ENCODE data around the gene SNX20.

SNX20 gene

DNA sequence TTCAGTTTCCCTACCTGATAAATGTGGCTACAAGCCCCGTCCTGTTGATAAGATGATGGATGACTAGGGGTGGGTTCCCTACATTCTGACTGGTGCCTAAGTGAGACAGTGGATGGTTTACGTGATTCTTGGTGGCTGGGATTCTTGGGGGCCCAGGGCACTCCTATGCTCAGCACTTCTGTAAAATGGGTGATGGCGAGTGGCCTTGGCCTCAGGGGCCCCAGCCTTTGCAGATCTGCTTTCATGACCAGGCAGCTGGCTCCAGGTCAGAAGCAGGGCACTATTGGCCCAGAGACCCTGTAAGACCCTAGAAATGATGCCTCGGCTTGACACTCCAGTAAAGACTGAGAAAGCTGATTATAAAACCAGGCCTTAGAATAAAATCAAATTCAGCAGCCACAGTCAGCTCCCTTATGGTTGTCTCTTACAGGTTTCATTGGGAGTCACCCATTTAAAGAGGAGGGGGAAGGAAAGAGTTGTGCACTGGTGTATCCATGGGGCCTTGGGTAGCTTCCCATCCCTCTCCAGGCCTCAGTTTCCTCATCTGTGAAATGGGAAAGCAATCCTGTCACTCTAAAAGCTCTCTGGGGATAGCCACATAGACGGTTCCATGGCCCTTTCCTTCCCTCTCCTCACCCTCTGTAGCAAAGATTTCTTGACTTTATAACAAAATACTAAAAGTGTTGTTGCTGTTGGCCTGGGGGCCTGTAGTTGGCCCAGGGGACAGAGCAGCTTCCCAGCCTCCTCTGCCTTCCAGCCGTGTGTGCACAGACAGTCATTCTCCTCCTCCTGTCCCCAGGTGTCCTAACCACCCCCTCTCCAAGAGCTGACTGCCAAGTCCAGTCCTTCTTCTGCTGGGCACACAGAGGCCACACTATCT lies 1.2 kb downstream of the SNX20 start:
- no peak overlapping the region for H3K27ac ChIP-seq (ENCODE audit: low read depth, low read length)
- H3K9me3 ChIP-seq (ENCODE audit: control insufficient read depth in 1 of 2, low read length in 2 of 2), result no peaks in the 10 kb centered on the region
- no peaks in the 10 kb centered on the region for H3K27me3 ChIP-seq (ENCODE audit: control insufficient read depth in 1 of 2, insufficient read depth in 2 of 2, low read length in 2 of 2)
- peaks cover 17 to 24% of the 10 kb centered on the region in 2 donors for H3K4me1 ChIP-seq (ENCODE audit: control insufficient read depth in 1 of 2, insufficient read depth in 2 of 2, low read length in 2 of 2)
- peaks cover 2 to 6% of the 10 kb centered on the region in 2 donors for H3K36me3 ChIP-seq (ENCODE audit: control insufficient read depth in 1 of 2, insufficient read depth in 2 of 2, low read length in 2 of 2)
- H3K4me3 ChIP-seq (ENCODE audit: low read depth in 1 of 2, low read length in 2 of 2), result peak overlapping the region; percentile 64 to 67
- H3K9ac ChIP-seq (ENCODE audit: low read depth in 1 of 2, low read length in 2 of 2), result peak overlapping the region; percentile 52 to 53

DNA sequence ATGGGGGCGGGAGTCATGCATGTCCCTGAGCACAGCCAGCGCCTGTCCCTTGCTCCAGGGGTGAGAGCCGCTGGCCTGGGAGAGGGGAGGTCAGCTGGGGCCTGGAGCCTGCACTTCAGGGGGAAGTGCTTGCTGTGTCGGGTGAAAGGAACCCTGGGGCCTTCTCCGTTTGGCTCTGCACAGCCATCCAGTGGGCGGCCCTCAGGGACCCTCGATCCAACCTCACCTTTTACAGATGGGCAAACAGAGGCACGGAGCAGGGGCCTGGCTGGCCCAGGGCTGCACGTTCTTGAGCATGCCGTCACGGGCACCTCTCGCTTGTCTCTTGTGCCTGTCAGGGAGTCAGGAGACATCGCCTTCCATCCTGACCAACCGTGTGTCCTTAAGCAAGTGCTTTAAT lies 1.8 kb downstream of the SNX20 start:
- no peaks in the 10 kb centered on the region for H3K27me3 ChIP-seq (ENCODE audit: control insufficient read depth in 1 of 2, insufficient read depth in 2 of 2, low read length in 2 of 2)
- peak overlapping the region in 1 of 2 donors; percentile 38 for H3K4me3 ChIP-seq (ENCODE audit: low read depth in 1 of 2, low read length in 2 of 2)
- no peak overlapping the region for H3K9ac ChIP-seq (ENCODE audit: low read depth in 1 of 2, low read length in 2 of 2)
- H3K4me1 ChIP-seq (ENCODE audit: control insufficient read depth in 1 of 2, insufficient read depth in 2 of 2, low read length in 2 of 2), result peaks cover 11 to 17% of the 10 kb centered on the region in 2 donors
- no peaks in the 10 kb centered on the region for H3K9me3 ChIP-seq (ENCODE audit: control insufficient read depth in 1 of 2, low read length in 2 of 2)
- no peak overlapping the region for H3K27ac ChIP-seq (ENCODE audit: low read depth, low read length)
- H3K36me3 ChIP-seq (ENCODE audit: control insufficient read depth in 1 of 2, insufficient read depth in 2 of 2, low read length in 2 of 2), result peaks cover 4 to 13% of the 10 kb centered on the region in 2 donors

DNA sequence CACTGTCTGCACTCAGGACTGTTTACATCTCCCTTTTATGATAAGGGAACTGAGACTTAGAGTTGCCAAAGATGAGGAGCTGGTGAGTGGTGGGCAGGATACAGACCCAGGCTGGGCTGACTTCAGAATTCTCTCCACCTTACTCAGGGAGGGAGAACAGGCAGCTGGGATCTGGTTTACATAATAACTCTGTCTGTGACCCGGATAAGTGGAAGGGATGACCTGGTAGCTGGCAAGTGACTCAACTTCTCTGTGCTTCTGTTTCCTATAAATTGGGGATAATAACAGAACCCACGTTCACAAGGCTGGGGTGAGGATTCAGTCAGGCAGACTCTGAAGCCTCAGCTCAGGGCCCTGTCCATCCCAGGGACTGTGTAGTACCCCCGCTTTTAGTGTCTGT lies 2.6 kb downstream of the SNX20 start:
- Histone ChIP-seq H3K27ac (ENCODE audit: low read depth, low read length) (no peak overlapping the region), H3K4me1 (ENCODE audit: control insufficient read depth in 1 of 2, insufficient read depth in 2 of 2, low read length in 2 of 2) (peaks cover 5 to 11% of the 10 kb centered on the region in 2 donors), H3K9me3 (ENCODE audit: control insufficient read depth in 1 of 2, low read length in 2 of 2) (peaks cover 0 to 3% of the 10 kb centered on the region in 2 donors), H3K9ac (ENCODE audit: low read depth in 1 of 2, low read length in 2 of 2) (no peak overlapping the region), H3K4me3 (ENCODE audit: low read depth in 1 of 2, low read length in 2 of 2) (no peak overlapping the region), H3K27me3 (ENCODE audit: control insufficient read depth in 1 of 2, insufficient read depth in 2 of 2, low read length in 2 of 2) (no peaks in the 10 kb centered on the region), H3K36me3 (ENCODE audit: control insufficient read depth in 1 of 2, insufficient read depth in 2 of 2, low read length in 2 of 2) (peaks cover 4 to 13% of the 10 kb centered on the region in 2 donors)

DNA sequence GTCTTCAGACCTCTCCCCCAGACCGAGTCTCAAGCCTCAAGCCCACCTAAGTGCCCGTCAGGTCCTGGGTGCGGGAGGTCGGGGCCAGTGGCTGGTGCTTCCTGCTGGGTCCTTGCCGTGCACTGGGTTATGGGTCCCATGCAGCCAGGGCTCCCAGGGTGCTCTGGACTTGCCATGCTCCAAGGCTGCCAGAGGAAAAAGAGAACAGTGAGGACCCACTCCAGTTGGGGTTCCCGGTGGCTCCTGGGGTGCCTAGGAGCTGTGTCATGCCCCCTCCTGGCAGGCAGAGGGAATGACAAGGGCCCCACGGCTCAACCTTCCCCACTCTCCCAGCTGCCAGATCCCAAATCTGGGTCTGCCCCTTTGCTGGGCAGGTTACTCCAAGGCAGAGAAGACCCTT lies 3.8 kb downstream of the SNX20 start:
- no peak overlapping the region for H3K27ac ChIP-seq (ENCODE audit: low read depth, low read length)
- H3K4me1 ChIP-seq (ENCODE audit: control insufficient read depth in 1 of 2, insufficient read depth in 2 of 2, low read length in 2 of 2), result peaks cover 0 to 3% of the 10 kb centered on the region in 2 donors
- H3K36me3 ChIP-seq (ENCODE audit: control insufficient read depth in 1 of 2, insufficient read depth in 2 of 2, low read length in 2 of 2), result peaks cover 4 to 19% of the 10 kb centered on the region in 2 donors
- H3K4me3 ChIP-seq (ENCODE audit: low read depth in 1 of 2, low read length in 2 of 2), result no peak overlapping the region
- H3K27me3 ChIP-seq (ENCODE audit: control insufficient read depth in 1 of 2, insufficient read depth in 2 of 2, low read length in 2 of 2), result no peaks in the 10 kb centered on the region
- peaks cover 6 to 9% of the 10 kb centered on the region in 2 donors for H3K9me3 ChIP-seq (ENCODE audit: control insufficient read depth in 1 of 2, low read length in 2 of 2)
- H3K9ac ChIP-seq (ENCODE audit: low read depth in 1 of 2, low read length in 2 of 2), result no peak overlapping the region

DNA sequence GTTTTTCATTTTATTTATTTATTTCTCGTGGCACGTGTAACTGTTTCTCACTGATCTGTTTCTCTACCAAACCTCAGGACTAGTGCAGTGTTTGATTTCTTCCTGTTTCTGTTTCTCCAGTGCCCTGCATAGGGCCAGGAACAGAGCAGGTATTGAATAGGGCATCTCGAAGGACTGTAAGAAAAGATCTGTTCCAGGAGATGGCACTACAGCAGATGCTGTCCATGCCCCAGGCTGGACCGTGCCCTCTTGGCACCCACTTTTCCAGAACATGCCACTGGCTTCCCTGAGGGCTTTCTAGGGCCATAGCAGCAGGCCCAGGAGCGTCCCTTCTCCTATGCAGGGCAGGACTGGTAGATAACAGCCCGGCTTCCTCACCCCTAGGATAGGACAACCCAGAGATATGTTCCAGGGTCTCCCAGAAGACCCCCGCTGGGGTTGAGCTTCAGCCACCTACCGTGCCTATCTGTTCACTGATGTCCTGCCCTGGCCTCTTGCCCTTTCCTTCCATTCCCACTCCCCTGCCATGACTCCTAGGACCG lies 4.4 kb downstream of the SNX20 start:
- no peak overlapping the region for H3K4me3 ChIP-seq (ENCODE audit: low read depth in 1 of 2, low read length in 2 of 2)
- H3K4me1 ChIP-seq (ENCODE audit: control insufficient read depth in 1 of 2, insufficient read depth in 2 of 2, low read length in 2 of 2), result peaks cover 0 to 3% of the 10 kb centered on the region in 2 donors
- peaks cover 12 to 15% of the 10 kb centered on the region in 2 donors for H3K9me3 ChIP-seq (ENCODE audit: control insufficient read depth in 1 of 2, low read length in 2 of 2)
- H3K27me3 ChIP-seq (ENCODE audit: control insufficient read depth in 1 of 2, insufficient read depth in 2 of 2, low read length in 2 of 2), result no peaks in the 10 kb centered on the region
- H3K9ac ChIP-seq (ENCODE audit: low read depth in 1 of 2, low read length in 2 of 2), result no peak overlapping the region
- H3K36me3 ChIP-seq (ENCODE audit: control insufficient read depth in 1 of 2, insufficient read depth in 2 of 2, low read length in 2 of 2), result peaks cover 10 to 19% of the 10 kb centered on the region in 2 donors
- H3K27ac ChIP-seq (ENCODE audit: low read depth, low read length), result no peak overlapping the region

DNA sequence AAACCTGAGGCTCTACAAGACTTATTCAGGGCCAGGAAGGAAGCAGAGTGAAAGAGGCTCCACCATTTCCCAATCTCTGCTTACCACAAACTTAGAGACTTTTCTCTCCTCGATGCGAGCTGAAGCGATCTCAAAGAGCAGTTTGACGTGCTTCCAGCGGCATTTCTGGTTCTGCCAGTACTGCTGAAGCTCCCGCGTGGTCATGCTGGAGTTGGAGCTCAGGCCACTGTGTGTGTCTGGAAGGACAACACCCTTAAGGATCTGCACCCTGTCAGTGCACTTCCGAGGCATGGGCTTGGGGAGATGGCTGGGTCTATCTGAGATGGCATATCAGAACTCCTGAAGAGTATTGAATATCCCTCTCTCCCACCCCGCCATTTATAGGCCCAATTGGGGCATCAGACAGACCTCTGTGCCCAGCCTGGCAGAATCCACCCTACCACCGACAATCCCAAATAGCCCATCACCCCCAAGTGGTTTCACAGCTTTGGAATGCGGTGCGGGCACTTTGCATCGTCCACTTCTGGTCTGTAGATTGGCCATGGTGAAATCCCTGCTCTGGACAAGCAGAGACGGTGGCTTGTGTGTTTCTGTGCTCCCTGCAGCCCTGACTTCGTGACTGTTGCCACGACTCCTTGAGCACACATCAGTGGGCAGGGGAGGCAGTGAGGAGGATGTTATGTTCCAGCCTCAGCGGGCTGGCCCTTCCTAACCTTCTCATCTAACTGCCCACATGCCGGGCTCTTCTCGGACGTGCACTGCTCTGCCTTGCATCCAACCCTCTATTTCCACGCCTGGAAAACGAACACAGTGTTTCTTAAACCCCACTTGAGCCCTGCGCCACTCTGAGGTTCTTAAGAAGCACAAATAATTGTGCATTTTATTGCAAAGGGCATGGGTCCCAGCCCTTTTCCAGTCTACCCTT lies 5.2 kb downstream of the SNX20 start:
- H3K9ac ChIP-seq (ENCODE audit: low read depth in 1 of 2, low read length in 2 of 2), result no peak overlapping the region
- peaks cover 0 to 3% of the 10 kb centered on the region in 2 donors for H3K4me1 ChIP-seq (ENCODE audit: control insufficient read depth in 1 of 2, insufficient read depth in 2 of 2, low read length in 2 of 2)
- H3K27me3 ChIP-seq (ENCODE audit: control insufficient read depth in 1 of 2, insufficient read depth in 2 of 2, low read length in 2 of 2), result no peaks in the 10 kb centered on the region
- H3K4me3 ChIP-seq (ENCODE audit: low read depth in 1 of 2, low read length in 2 of 2), result no peak overlapping the region
- H3K36me3 ChIP-seq (ENCODE audit: control insufficient read depth in 1 of 2, insufficient read depth in 2 of 2, low read length in 2 of 2), result peaks cover 12 to 19% of the 10 kb centered on the region in 2 donors
- peaks cover 15 to 20% of the 10 kb centered on the region in 2 donors for H3K9me3 ChIP-seq (ENCODE audit: control insufficient read depth in 1 of 2, low read length in 2 of 2)
- H3K27ac ChIP-seq (ENCODE audit: low read depth, low read length), result no peak overlapping the region

DNA sequence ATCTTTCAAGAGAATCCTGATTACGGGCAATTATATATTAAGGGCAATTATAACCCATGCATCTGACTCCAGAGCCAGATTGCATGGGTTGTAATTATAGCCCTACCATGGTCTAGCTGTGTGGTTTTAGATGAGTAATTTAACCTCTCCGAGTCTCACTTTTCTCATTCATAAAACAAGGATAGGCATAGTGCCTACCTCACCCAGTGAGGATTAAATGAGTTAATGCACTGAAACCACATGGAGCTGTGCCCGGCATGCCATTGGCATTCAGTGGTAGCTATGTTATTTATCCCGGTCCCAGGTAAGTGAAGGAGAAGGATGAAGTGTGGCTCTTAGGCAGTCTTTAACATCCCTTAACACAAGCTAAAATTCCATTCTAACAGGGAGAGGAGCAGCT lies 6.3 kb downstream of the SNX20 start:
- Histone ChIP-seq H3K4me3 (ENCODE audit: low read depth in 1 of 2, low read length in 2 of 2) (no peak overlapping the region), H3K4me1 (ENCODE audit: control insufficient read depth in 1 of 2, insufficient read depth in 2 of 2, low read length in 2 of 2) (peaks cover 0 to 3% of the 10 kb centered on the region in 2 donors), H3K27me3 (ENCODE audit: control insufficient read depth in 1 of 2, insufficient read depth in 2 of 2, low read length in 2 of 2) (no peaks in the 10 kb centered on the region), H3K36me3 (ENCODE audit: control insufficient read depth in 1 of 2, insufficient read depth in 2 of 2, low read length in 2 of 2) (peaks cover 12 to 19% of the 10 kb centered on the region in 2 donors), H3K27ac (ENCODE audit: low read depth, low read length) (no peak overlapping the region), H3K9me3 (ENCODE audit: control insufficient read depth in 1 of 2, low read length in 2 of 2) (peaks cover 15 to 20% of the 10 kb centered on the region in 2 donors), H3K9ac (ENCODE audit: low read depth in 1 of 2, low read length in 2 of 2) (no peak overlapping the region)

DNA sequence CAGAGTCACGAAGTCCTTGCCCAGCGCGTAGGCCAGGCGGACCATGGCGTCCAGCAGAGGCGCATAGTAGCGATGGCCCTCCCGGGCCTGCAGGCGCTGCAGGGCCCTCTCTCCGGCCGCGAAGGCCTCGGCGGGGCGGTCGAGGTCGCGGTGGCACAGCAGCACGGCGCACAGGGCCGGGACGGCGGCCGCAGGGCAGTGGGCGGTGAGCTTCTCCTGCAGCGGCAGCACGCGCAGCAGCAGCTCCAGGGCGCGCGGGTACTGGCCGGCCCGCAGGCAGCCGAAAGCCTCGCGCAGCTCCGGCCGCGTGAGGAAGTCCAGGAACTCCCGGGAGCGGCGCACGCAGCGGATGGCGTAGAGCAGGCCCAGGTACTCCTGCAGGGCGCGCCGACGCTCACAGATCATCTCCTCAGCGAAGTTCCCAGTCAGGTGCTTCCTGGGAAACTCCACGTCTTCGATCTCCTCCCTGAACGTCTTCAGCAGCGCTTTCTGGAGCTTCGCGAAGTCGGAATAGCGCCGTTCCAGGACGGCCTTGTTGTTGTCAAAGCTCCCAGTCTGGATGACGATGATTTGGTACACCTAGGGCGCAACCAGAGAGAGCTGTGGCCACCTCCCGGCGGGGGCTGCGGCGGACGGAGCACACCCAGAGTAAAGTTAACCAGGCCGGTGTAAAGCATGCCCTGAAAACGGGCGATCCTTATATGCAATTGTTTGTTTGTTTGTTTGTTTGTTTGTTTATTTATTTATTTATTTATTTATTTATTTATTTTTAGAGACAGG lies 7.4 kb downstream of the SNX20 start:
- Histone ChIP-seq H3K4me1 (ENCODE audit: control insufficient read depth in 1 of 2, insufficient read depth in 2 of 2, low read length in 2 of 2) (peaks cover under 1 to 2% of the 10 kb centered on the region in 2 donors), H3K9me3 (ENCODE audit: control insufficient read depth in 1 of 2, low read length in 2 of 2) (peaks cover 15 to 20% of the 10 kb centered on the region in 2 donors), H3K27me3 (ENCODE audit: control insufficient read depth in 1 of 2, insufficient read depth in 2 of 2, low read length in 2 of 2) (no peaks in the 10 kb centered on the region), H3K27ac (ENCODE audit: low read depth, low read length) (no peak overlapping the region), H3K9ac (ENCODE audit: low read depth in 1 of 2, low read length in 2 of 2) (no peak overlapping the region), H3K4me3 (ENCODE audit: low read depth in 1 of 2, low read length in 2 of 2) (no peak overlapping the region), H3K36me3 (ENCODE audit: control insufficient read depth in 1 of 2, insufficient read depth in 2 of 2, low read length in 2 of 2) (peaks cover 12 to 19% of the 10 kb centered on the region in 2 donors)

DNA sequence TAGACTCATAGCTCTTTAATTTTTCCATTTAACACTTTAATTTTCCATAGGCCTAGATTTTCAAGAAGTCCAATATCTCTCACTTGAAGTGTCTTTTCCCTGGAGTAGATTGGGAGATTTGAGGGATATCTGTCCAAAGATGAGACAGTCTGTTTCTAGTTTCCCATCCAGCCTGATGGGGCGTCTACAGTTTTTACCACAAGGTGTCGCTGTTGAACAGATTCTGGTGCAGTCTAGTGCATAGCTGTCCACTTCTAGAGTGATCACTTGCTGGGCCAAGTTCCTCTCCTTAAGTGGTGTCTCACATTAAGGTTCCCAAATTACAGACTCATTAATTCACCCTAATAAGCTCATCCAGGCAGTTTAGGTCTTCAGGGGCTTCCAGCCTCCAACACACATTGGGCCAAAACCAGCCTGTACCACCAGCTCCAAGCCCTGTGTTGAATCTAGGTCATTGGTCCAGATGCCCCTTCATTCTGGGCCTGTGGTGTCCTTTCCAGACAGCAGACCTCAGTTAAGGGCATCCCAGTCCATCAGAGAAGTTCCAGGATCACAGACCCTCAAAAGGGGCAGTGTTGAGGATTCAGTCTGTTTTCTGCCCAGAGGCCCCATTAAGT lies 9.4 kb downstream of the SNX20 start:
- Histone ChIP-seq H3K27ac (ENCODE audit: low read depth, low read length) (no peak overlapping the region), H3K4me3 (ENCODE audit: low read depth in 1 of 2, low read length in 2 of 2) (no peak overlapping the region), H3K36me3 (ENCODE audit: control insufficient read depth in 1 of 2, insufficient read depth in 2 of 2, low read length in 2 of 2) (peaks cover 12 to 16% of the 10 kb centered on the region in 2 donors), H3K27me3 (ENCODE audit: control insufficient read depth in 1 of 2, insufficient read depth in 2 of 2, low read length in 2 of 2) (no peaks in the 10 kb centered on the region), H3K9ac (ENCODE audit: low read depth in 1 of 2, low read length in 2 of 2) (no peak overlapping the region), H3K9me3 (ENCODE audit: control insufficient read depth in 1 of 2, low read length in 2 of 2) (peaks cover 15 to 20% of the 10 kb centered on the region in 2 donors), H3K4me1 (ENCODE audit: control insufficient read depth in 1 of 2, insufficient read depth in 2 of 2, low read length in 2 of 2) (peaks cover 12 to 14% of the 10 kb centered on the region in 2 donors)

All from duodenal mucosa (tissue), 2 donors.